HG03558 (cell line): ENCODE data around the gene NFX1.
"Not testable (repeated sequence)": the region's sequence is repeated elsewhere in the genome, so short reads cannot be mapped to it uniquely, and the experiment has no call there.

Source experiments
- ATAC-seq: cut with Tn5 transposase; IDR thresholded peaks from one replicate; pipeline ENCODE4 v1.9.1; 2021; ENCODE audit warnings: moderate number of reproducible peaks; ENCODE audit not compliant: unreplicated experiment; ENCODE audit errors: extremely low read depth

The NFX1 gene

GRCh38 chr9:33351547-33351946 lies 61.2 kb downstream of the NFX1 start:
- no peak for ATAC-seq

GRCh38 chr9:33354651-33355211 lies 64.4 kb downstream of the NFX1 start:
- no peak for ATAC-seq

- ATAC-seq, result no peak
Observed at GRCh38 chr9:33355933-33356332, 65.6 kb downstream of the NFX1 start.

- ATAC-seq, result not testable (repeated sequence)
Observed at GRCh38 chr9:33358641-33359040, 68.3 kb downstream of the NFX1 start.

- no peak for ATAC-seq
Observed at GRCh38 chr9:33364127-33364526, 73.8 kb downstream of the NFX1 start.

GRCh38 chr9:33364814-33365213 lies 74.5 kb downstream of the NFX1 start:
- ATAC-seq, result not testable (repeated sequence)

GRCh38 chr9:33366979-33367480 lies 76.7 kb downstream of the NFX1 start:
- no peak for ATAC-seq

GRCh38 chr9:33372900-33373299 lies 82.6 kb downstream of the NFX1 start:
- no peak for ATAC-seq

- no peak for ATAC-seq
Observed at GRCh38 chr9:33374190-33374589, 83.9 kb downstream of the NFX1 start.

- no peak for ATAC-seq
Observed at GRCh38 chr9:33374634-33375237, 84.4 kb downstream of the NFX1 start.

- no peak for ATAC-seq
Observed at GRCh38 chr9:33375238-33375840, 85.0 kb downstream of the NFX1 start.

GRCh38 chr9:33375841-33376321 lies 85.6 kb downstream of the NFX1 start:
- no peak for ATAC-seq

GRCh38 chr9:33377089-33377715 lies 86.9 kb downstream of the NFX1 start:
- ATAC-seq, result no peak

- ATAC-seq, result no peak
Observed at GRCh38 chr9:33378121-33378795, 87.9 kb downstream of the NFX1 start.

GRCh38 chr9:33379666-33380389 lies 89.5 kb downstream of the NFX1 start:
- no peak for ATAC-seq

GRCh38 chr9:33380390-33381094 lies 90.2 kb downstream of the NFX1 start:
- ATAC-seq, result no peak

- no peak for ATAC-seq
Observed at GRCh38 chr9:33381231-33381791, 91.0 kb downstream of the NFX1 start.

GRCh38 chr9:33382397-33382796 lies 92.1 kb downstream of the NFX1 start:
- not testable (repeated sequence) for ATAC-seq

GRCh38 chr9:33383396-33383795 lies 93.1 kb downstream of the NFX1 start:
- not testable (repeated sequence) for ATAC-seq
